ENCODE measurements around the gene SGTB. TPM values are rescaled to one million over a fixed set of nuclear protein-coding genes. Genes with fewer than 3 reads are reported as not detected.

Gene SGTB
- total RNA-seq, 1 experiment from 2014 or later = 9.2 TPM

GRCh38 chr5:65749956-65750355, 28.0 kb upstream of the SGTB start:
- no peak overlapping the region for H3K4me3 ChIP-seq (ENCODE audit: low read depth in 2 of 2, low read length in 2 of 2)
- POLR2A ChIA-PET = interaction anchor here (0.6 kb wide), 1 partner anchor 39 kb away, joined by 3 read pairs; no protein-coding TSS in a partner anchor
- ATAC-seq (no peak), DNase-seq (ENCODE audit: low read depth, low spot score) (no peak)
- TF ChIP-seq SIN3A (IDR thresholded peaks at IDR 0.05; ENCODE audit: borderline replicate concordance, insufficient read depth, low read depth, low read length) (no peak), TCF7L2 (IDR thresholded peaks at IDR 0.05; ENCODE audit: low read depth, low read length) (no peak), POLR2AphosphoS5 (IDR thresholded peaks at IDR 0.05; ENCODE audit: low read depth, low read length) (no peak)
- TF ChIP-seq, protein P1, sequence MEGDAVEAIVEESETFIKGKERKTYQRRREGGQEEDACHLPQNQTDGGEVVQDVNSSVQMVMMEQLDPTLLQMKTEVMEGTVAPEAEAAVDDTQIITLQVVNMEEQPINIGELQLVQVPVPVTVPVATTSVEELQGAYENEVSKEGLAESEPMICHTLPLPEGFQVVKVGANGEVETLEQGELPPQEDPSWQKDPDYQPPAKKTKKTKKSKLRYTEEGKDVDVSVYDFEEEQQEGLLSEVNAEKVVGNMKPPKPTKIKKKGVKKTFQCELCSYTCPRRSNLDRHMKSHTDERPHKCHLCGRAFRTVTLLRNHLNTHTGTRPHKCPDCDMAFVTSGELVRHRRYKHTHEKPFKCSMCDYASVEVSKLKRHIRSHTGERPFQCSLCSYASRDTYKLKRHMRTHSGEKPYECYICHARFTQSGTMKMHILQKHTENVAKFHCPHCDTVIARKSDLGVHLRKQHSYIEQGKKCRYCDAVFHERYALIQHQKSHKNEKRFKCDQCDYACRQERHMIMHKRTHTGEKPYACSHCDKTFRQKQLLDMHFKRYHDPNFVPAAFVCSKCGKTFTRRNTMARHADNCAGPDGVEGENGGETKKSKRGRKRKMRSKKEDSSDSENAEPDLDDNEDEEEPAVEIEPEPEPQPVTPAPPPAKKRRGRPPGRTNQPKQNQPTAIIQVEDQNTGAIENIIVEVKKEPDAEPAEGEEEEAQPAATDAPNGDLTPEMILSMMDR (IDR thresholded peaks at IDR 0.05) = no peak
- TF ChIP-seq, protein P2, sequence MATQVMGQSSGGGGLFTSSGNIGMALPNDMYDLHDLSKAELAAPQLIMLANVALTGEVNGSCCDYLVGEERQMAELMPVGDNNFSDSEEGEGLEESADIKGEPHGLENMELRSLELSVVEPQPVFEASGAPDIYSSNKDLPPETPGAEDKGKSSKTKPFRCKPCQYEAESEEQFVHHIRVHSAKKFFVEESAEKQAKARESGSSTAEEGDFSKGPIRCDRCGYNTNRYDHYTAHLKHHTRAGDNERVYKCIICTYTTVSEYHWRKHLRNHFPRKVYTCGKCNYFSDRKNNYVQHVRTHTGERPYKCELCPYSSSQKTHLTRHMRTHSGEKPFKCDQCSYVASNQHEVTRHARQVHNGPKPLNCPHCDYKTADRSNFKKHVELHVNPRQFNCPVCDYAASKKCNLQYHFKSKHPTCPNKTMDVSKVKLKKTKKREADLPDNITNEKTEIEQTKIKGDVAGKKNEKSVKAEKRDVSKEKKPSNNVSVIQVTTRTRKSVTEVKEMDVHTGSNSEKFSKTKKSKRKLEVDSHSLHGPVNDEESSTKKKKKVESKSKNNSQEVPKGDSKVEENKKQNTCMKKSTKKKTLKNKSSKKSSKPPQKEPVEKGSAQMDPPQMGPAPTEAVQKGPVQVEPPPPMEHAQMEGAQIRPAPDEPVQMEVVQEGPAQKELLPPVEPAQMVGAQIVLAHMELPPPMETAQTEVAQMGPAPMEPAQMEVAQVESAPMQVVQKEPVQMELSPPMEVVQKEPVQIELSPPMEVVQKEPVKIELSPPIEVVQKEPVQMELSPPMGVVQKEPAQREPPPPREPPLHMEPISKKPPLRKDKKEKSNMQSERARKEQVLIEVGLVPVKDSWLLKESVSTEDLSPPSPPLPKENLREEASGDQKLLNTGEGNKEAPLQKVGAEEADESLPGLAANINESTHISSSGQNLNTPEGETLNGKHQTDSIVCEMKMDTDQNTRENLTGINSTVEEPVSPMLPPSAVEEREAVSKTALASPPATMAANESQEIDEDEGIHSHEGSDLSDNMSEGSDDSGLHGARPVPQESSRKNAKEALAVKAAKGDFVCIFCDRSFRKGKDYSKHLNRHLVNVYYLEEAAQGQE (IDR thresholded peaks at IDR 0.05; ENCODE audit: insufficient read depth in 1 of 2, low read depth in 2 of 2, low read length in 1 of 2) = no peak
- H3K36me3 ChIP-seq (ENCODE audit: control insufficient read depth, insufficient read depth, low read length) = no peaks in the 10 kb centered on the region; the same call in 1 of the 2 replicates
- no peaks in the 10 kb centered on the region for H3K9me3 ChIP-seq (ENCODE audit: control insufficient read depth, insufficient read depth, low read depth, low read length)
- CTCF ChIA-PET = no interaction called here
- in situ Hi-C loops (cut with HindIII; ENCODE audit: low pct_unique_long_range_greater_than_20kb, low sequenced_read_pairs) = no loop called here
- BruUV-seq (replicated peaks) = no TSS peak
- intact Hi-C loops (cut with micrococcal nuclease; ENCODE audit: unreplicated experiment) = loop anchor here (10.0 kb wide), 1 partner anchor 175 kb away; the partner anchor contains the start of gene ERBIN
- no peaks in the 10 kb centered on the region for H3K27me3 ChIP-seq (ENCODE audit: control insufficient read depth, insufficient read depth, low read length)
- H3K27ac ChIP-seq (ENCODE audit: low read length) = no peak overlapping the region
- H3K4me1 ChIP-seq (ENCODE audit: control insufficient read depth, insufficient read depth, low read length) = no peaks in the 10 kb centered on the region

- H3K4me1 ChIP-seq (ENCODE audit: control insufficient read depth, insufficient read depth, low read length) = no peaks in the 10 kb centered on the region
- ATAC-seq (no peak), DNase-seq (ENCODE audit: low read depth, low spot score) (no peak)
- POLR2A ChIA-PET = interaction anchor here (0.6 kb wide), 1 partner anchor 45 kb away, joined by 3 read pairs; no protein-coding TSS in a partner anchor
- no peak overlapping the region for H3K4me3 ChIP-seq (ENCODE audit: low read depth in 2 of 2, low read length in 2 of 2)
- CTCF ChIA-PET = no interaction called here
- no peaks in the 10 kb centered on the region for H3K27me3 ChIP-seq (ENCODE audit: control insufficient read depth, insufficient read depth, low read length)
- in situ Hi-C loops (cut with HindIII; ENCODE audit: low pct_unique_long_range_greater_than_20kb, low sequenced_read_pairs) = no loop called here
- intact Hi-C loops (cut with micrococcal nuclease; ENCODE audit: unreplicated experiment) = loop anchor here (10.0 kb wide), 1 partner anchor 175 kb away; the partner anchor contains the start of gene ERBIN
- H3K9me3 ChIP-seq (ENCODE audit: control insufficient read depth, insufficient read depth, low read depth, low read length) = no peaks in the 10 kb centered on the region
- H3K36me3 ChIP-seq (ENCODE audit: control insufficient read depth, insufficient read depth, low read length) = no peaks in the 10 kb centered on the region
- no TSS peak for BruUV-seq (replicated peaks)
- TF ChIP-seq SIN3A (IDR thresholded peaks at IDR 0.05; ENCODE audit: borderline replicate concordance, insufficient read depth, low read depth, low read length) (no peak), POLR2AphosphoS5 (IDR thresholded peaks at IDR 0.05; ENCODE audit: low read depth, low read length) (no peak)
- TF ChIP-seq, protein P2 (IDR thresholded peaks at IDR 0.05; ENCODE audit: insufficient read depth in 1 of 2, low read depth in 2 of 2, low read length in 1 of 2) = no peak
- no peak overlapping the region for H3K27ac ChIP-seq (ENCODE audit: low read length)
Measured at GRCh38 chr5:65749221-65749844, 27.4 kb upstream of the SGTB start.
